ENCODE measurements around the gene FYN. TPM values are rescaled to one million over a fixed set of nuclear protein-coding genes. Genes with fewer than 3 reads are reported as not detected.

The FYN gene
- total RNA-seq, 4 donors from 2014 or later: 37.8 to 65.8 (median 53.8) TPM

DNA sequence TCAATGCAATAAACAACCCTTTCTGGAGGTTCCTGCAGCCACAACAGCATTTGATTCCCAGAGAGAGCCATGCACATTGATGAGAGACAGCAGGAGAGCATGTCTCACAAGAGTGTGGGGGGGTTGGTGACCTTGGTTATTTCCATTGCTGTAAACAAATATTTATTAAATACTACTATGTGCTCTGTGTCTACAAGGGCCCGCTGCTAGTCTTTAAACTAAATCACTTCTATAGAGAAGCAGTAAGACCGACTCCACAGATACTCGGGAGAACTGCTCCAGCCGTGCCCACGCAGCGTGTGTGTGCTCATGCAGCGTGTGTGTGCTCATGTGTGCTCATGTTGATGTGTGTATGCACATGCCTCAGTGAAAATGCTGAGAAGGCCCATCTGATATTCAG lies 184.9 kb downstream of the FYN start:
- Histone ChIP-seq H3K9me3 (no peaks in the 10 kb centered on the region), H3K4me1 (peaks cover 41 to 57% (median 45%) of the 10 kb centered on the region in 4 donors), H3K36me3 (peaks cover 0 to 45% (median 12%) of the 10 kb centered on the region in 4 donors), H3K27me3 (no peaks in the 10 kb centered on the region), H3K27ac (replicated peaks in 1 of 4) (no peak overlapping the region), H3K4me3 (no peak overlapping the region)
- TF ChIP-seq POLR2A (IDR thresholded peaks at IDR 0.05; ENCODE audit: low read depth) (no peak), EP300 (IDR thresholded peaks at IDR 0.05) (no peak), POLR2AphosphoS5 (IDR thresholded peaks at IDR 0.05) (no peak)
- TF ChIP-seq, protein P1, sequence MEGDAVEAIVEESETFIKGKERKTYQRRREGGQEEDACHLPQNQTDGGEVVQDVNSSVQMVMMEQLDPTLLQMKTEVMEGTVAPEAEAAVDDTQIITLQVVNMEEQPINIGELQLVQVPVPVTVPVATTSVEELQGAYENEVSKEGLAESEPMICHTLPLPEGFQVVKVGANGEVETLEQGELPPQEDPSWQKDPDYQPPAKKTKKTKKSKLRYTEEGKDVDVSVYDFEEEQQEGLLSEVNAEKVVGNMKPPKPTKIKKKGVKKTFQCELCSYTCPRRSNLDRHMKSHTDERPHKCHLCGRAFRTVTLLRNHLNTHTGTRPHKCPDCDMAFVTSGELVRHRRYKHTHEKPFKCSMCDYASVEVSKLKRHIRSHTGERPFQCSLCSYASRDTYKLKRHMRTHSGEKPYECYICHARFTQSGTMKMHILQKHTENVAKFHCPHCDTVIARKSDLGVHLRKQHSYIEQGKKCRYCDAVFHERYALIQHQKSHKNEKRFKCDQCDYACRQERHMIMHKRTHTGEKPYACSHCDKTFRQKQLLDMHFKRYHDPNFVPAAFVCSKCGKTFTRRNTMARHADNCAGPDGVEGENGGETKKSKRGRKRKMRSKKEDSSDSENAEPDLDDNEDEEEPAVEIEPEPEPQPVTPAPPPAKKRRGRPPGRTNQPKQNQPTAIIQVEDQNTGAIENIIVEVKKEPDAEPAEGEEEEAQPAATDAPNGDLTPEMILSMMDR (IDR thresholded peaks at IDR 0.05): no peak
- intact Hi-C loops (cut with DNase I): no loop called here
- no peak for DNase-seq (ENCODE audit: extremely low spot score)
- WGBS: 98% methylated on average over 7 of the region's 7 CpGs

GRCh38 chr6:111687652-111688051 lies 185.6 kb downstream of the FYN start:
- Histone ChIP-seq H3K9me3 (no peaks in the 10 kb centered on the region), H3K4me3 (no peak overlapping the region), H3K4me1 (peaks cover 45 to 57% (median 47%) of the 10 kb centered on the region in 4 donors), H3K27me3 (no peaks in the 10 kb centered on the region), H3K27ac (replicated peaks in 1 of 4) (peak overlapping the region in 1 of 4 donors; percentile 7), H3K36me3 (peaks cover 0 to 40% (median 8%) of the 10 kb centered on the region in 4 donors)
- intact Hi-C loops (cut with DNase I): no loop called here
- no peak for DNase-seq (ENCODE audit: extremely low spot score)
- TF ChIP-seq POLR2AphosphoS5 (IDR thresholded peaks at IDR 0.05) (no peak), EP300 (IDR thresholded peaks at IDR 0.05) (no peak), POLR2A (IDR thresholded peaks at IDR 0.05; ENCODE audit: low read depth) (no peak)
- TF ChIP-seq, protein P1 (IDR thresholded peaks at IDR 0.05): no peak

- Histone ChIP-seq H3K9me3 (no peaks in the 10 kb centered on the region), H3K4me3 (no peak overlapping the region), H3K4me1 (peaks cover 44 to 57% (median 46%) of the 10 kb centered on the region in 4 donors), H3K27ac (replicated peaks in 1 of 4) (peak overlapping the region in 3 of 4 donors; percentile 20 to 77 (median 76)), H3K36me3 (peaks cover 0 to 32% (median 5%) of the 10 kb centered on the region in 4 donors), H3K27me3 (no peaks in the 10 kb centered on the region)
- no peak for TF ChIP-seq POLR2A (IDR thresholded peaks at IDR 0.05; ENCODE audit: low read depth)
- TF ChIP-seq POLR2AphosphoS5 (IDR thresholded peaks at IDR 0.05): no peak
- no peak for TF ChIP-seq EP300 (IDR thresholded peaks at IDR 0.05)
- TF ChIP-seq, protein P1 (IDR thresholded peaks at IDR 0.05): no peak
- DNase-seq (ENCODE audit: extremely low spot score): no peak
- intact Hi-C loops (cut with DNase I): no loop called here
- WGBS: 87% methylated on average over 3 of the region's 3 CpGs
These were observed 186.4 kb downstream of the FYN start for GRCh38 chr6:111686932-111687266.

- peak overlapping the region; percentile 20 to 77 (median 74) for H3K27ac ChIP-seq (replicated peaks in 1 of 4)
- peaks cover 39 to 57% (median 46%) of the 10 kb centered on the region in 4 donors for H3K4me1 ChIP-seq
- no peak overlapping the region for H3K4me3 ChIP-seq
- TF ChIP-seq EP300 (IDR thresholded peaks at IDR 0.05) (no peak), POLR2AphosphoS5 (IDR thresholded peaks at IDR 0.05) (no peak), POLR2A (IDR thresholded peaks at IDR 0.05; ENCODE audit: low read depth) (no peak)
- H3K27me3 ChIP-seq: no peaks in the 10 kb centered on the region
- WGBS: 84% methylated on average over 19 of the region's 19 CpGs
- peak; percentile 77 for DNase-seq (ENCODE audit: extremely low spot score)
- peaks cover 0 to 29% (median 5%) of the 10 kb centered on the region in 4 donors for H3K36me3 ChIP-seq
- no peaks in the 10 kb centered on the region for H3K9me3 ChIP-seq
- intact Hi-C loops (cut with DNase I): no loop called here
These were observed 186.9 kb downstream of the FYN start for GRCh38 chr6:111686249-111686931.

- intact Hi-C loops (cut with DNase I): no loop called here
- peak overlapping the region; percentile 20 to 77 (median 74) for H3K27ac ChIP-seq (replicated peaks in 1 of 4)
- DNase-seq (ENCODE audit: extremely low spot score): no peak
- H3K36me3 ChIP-seq: peaks cover 0 to 21% (median 5%) of the 10 kb centered on the region in 4 donors
- no peaks in the 10 kb centered on the region for H3K9me3 ChIP-seq
- 52% methylated on average over 2 of the region's 2 CpGs for WGBS
- no peak overlapping the region for H3K4me3 ChIP-seq
- H3K27me3 ChIP-seq: no peaks in the 10 kb centered on the region
- TF ChIP-seq, protein P1 (IDR thresholded peaks at IDR 0.05): no peak
- TF ChIP-seq POLR2AphosphoS5 (IDR thresholded peaks at IDR 0.05) (no peak), EP300 (IDR thresholded peaks at IDR 0.05) (no peak), POLR2A (IDR thresholded peaks at IDR 0.05; ENCODE audit: low read depth) (no peak)
- H3K4me1 ChIP-seq: peaks cover 33 to 53% (median 43%) of the 10 kb centered on the region in 4 donors
These were observed 187.7 kb downstream of the FYN start for GRCh38 chr6:111685526-111685925.

Measured in esophagus muscularis mucosa (tissue), 4 donors.